Cardiac fibroblast (primary cell): Measurements from ENCODE around the gene SNED1.

Experiments used
- DNase-seq, 2 donors: peaks; one replicate each; pipeline versions ENCODE4 v3.0.0 to v3.0.0-alpha.2; 2010; ENCODE audit warnings: low read depth in 2 of 2
- H3K4me3 ChIP-seq, 2 donors: replicated peaks in 1 of 2; 1 replicate in 1 of 2; 2 replicates in 1 of 2; pipeline ENCODE4 v1.5.1; 2011; ENCODE audit warnings: low read depth in 2 of 2, low read length in 2 of 2, mild to moderate bottlenecking in 2 of 2, moderate library complexity in 1 of 2
- TF ChIP-seq, protein P1 (sequence below): IDR thresholded peaks from one replicate; pipeline ENCODE4 v1.5.1; 2011; ENCODE audit warnings: low read depth, mild to moderate bottlenecking, low read length, inconsistent platforms

Gene SNED1

GRCh38 chr2:241071677-241072111, 73.3 kb downstream of the SNED1 start:
- no peak for DNase-seq
- no peak overlapping the region for H3K4me3 ChIP-seq
- TF ChIP-seq, protein P1, sequence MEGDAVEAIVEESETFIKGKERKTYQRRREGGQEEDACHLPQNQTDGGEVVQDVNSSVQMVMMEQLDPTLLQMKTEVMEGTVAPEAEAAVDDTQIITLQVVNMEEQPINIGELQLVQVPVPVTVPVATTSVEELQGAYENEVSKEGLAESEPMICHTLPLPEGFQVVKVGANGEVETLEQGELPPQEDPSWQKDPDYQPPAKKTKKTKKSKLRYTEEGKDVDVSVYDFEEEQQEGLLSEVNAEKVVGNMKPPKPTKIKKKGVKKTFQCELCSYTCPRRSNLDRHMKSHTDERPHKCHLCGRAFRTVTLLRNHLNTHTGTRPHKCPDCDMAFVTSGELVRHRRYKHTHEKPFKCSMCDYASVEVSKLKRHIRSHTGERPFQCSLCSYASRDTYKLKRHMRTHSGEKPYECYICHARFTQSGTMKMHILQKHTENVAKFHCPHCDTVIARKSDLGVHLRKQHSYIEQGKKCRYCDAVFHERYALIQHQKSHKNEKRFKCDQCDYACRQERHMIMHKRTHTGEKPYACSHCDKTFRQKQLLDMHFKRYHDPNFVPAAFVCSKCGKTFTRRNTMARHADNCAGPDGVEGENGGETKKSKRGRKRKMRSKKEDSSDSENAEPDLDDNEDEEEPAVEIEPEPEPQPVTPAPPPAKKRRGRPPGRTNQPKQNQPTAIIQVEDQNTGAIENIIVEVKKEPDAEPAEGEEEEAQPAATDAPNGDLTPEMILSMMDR, result no peak

- DNase-seq, result no peak
- TF ChIP-seq, protein P1, result no peak
- no peak overlapping the region for H3K4me3 ChIP-seq
Observed at GRCh38 chr2:241072151-241072550, 73.7 kb downstream of the SNED1 start.

DNA sequence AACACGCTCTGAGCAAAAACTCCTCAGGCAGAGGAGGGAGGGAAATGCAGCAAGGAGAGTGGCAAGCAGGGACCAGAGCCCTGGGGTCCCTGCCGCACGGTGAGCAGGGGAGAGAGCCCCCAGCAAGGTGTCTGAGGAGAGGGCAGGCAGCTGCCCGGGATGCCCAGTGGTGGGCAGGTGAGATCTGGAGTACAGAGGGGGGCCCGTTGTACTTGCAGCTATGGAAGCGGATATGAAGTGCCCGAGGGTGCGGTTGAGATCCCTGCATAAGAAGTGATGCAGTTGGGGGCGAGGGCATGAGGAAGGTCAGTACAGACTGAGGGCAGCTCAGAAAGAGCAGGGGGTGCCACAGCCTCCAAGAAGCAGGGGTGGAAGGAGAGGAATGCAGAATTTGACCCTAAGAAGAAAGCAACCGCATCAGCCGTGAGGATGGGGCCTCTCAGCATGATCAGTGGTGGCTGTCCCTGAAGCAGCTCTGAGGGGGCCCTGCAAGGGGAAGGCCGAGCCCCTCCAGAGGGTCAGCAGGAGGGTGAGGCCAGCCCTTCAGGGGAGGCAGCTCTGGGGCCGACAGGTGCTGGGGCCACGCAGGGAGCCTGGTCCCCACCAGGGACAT, 74.2 kb downstream of the SNED1 start:
- TF ChIP-seq, protein P1, result no peak
- no peak for DNase-seq
- no peak overlapping the region for H3K4me3 ChIP-seq

DNA sequence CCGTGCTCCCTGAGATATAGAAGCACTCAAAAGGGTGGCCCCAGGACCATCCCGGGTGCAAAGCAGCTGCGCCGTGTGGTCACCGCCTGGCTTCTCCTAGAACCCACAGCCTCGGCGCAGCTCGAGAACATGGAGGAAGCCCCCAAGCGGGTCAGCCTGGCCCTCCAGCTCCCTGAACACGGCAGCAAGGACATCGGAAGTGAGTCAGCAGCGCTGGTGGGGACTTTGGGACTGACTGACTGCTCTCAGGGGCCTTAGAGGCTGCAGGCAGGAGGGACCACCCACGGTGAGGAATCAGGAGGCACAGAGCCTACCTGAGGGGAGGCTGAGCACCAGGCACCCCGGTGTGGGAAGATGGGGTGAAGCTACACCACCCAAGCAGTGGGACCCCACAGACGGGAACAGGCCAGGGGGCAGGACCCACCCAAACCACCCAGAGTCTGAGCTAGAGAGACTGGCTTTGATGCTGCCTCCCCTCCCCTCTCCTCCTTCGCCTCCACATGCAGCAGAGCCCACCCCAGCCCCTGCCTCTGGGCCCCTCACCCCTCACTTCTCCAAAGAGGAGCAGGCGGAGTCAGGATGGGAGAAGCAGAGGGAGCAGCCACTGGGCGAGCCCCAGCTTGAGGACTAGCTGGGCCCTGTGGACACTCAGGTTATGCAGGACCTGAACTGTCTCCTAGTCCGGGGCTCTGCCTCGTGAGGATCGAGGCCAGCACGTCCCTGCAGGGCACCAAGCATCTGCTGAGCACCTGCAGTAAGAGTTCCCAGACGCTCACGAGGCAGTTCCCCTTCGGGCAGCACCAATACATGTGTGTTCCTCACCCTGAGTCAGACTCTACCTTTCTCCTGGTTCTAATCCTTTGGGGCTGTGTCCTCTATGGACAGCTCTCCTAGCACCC, 75.0 kb downstream of the SNED1 start:
- TF ChIP-seq, protein P1, result no peak
- no peak for DNase-seq
- no peak overlapping the region for H3K4me3 ChIP-seq

GRCh38 chr2:241074065-241074818, 75.8 kb downstream of the SNED1 start:
- DNase-seq, result no peak
- H3K4me3 ChIP-seq, result no peak overlapping the region
- TF ChIP-seq, protein P1, result no peak

DNA sequence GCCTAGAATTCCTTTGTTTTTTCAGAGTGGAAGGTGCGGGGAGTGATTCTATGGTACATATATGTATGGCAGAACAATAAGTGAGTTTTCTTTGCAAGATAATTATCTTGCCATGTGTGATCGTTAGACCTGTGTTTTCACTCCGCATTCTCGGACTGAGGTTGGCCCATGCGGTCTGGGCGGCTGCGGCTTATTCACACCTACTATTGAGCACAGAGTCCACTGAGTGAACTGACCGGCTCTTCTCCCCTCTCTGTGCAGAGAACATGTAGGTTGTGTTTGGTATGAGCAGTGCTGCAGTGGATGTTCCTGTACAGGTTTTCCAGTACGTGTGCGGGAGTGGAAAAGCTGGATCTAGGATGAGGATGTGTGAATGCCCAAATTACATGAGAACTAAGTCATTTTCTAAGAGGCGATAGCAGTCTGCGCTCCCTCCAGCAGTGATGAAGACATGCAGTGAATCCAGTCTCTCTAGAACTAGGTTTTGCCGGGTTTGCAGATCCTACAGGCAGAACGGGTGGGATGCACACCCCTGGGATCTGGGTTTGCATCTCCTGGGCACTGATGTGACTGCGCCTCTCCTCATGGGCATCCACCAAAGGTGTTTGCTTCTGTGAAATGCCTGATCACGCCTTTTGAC, 76.6 kb downstream of the SNED1 start:
- TF ChIP-seq, protein P1, result no peak
- H3K4me3 ChIP-seq, result no peak overlapping the region
- DNase-seq, result no peak
